ENCODE results near the gene ARAP2.
"Not testable (repeated sequence)": the region's sequence is repeated elsewhere in the genome, so short reads cannot be mapped to it uniquely, and the experiment has no call there.

ARAP2 gene

GRCh38 chr4:36213977-36214376, 30.3 kb downstream of the ARAP2 start:
- DNase-seq: no peak

- no peak for DNase-seq
These were observed 33.2 kb downstream of the ARAP2 start for GRCh38 chr4:36211084-36211483.

GRCh38 chr4:36209941-36210649, 34.2 kb downstream of the ARAP2 start:
- DNase-seq: no peak

- DNase-seq: no peak
These were observed 35.3 kb downstream of the ARAP2 start for GRCh38 chr4:36208893-36209473.

GRCh38 chr4:36207831-36208520, 36.3 kb downstream of the ARAP2 start:
- no peak for DNase-seq

- no peak for DNase-seq
These were observed 36.9 kb downstream of the ARAP2 start for GRCh38 chr4:36207367-36207766.

GRCh38 chr4:36206603-36207311, 37.6 kb downstream of the ARAP2 start:
- DNase-seq: no peak

GRCh38 chr4:36206012-36206411, 38.3 kb downstream of the ARAP2 start:
- DNase-seq: no peak

GRCh38 chr4:36198861-36199260, 45.5 kb downstream of the ARAP2 start:
- no peak for DNase-seq

- DNase-seq: no peak
These were observed 46.1 kb downstream of the ARAP2 start for GRCh38 chr4:36198068-36198808.

- no peak for DNase-seq
These were observed 46.8 kb downstream of the ARAP2 start for GRCh38 chr4:36197501-36197900.

GRCh38 chr4:36196145-36196913, 48.0 kb downstream of the ARAP2 start:
- no peak for DNase-seq

GRCh38 chr4:36192922-36193321, 51.4 kb downstream of the ARAP2 start:
- no peak for DNase-seq

- DNase-seq: no peak
These were observed 54.6 kb downstream of the ARAP2 start for GRCh38 chr4:36189511-36190226.

- no peak for DNase-seq
These were observed 56.5 kb downstream of the ARAP2 start for GRCh38 chr4:36187723-36188333.

GRCh38 chr4:36183665-36184393, 60.5 kb downstream of the ARAP2 start:
- DNase-seq: no peak

GRCh38 chr4:36183232-36183631, 61.1 kb downstream of the ARAP2 start:
- DNase-seq: no peak

- not testable (repeated sequence) for DNase-seq
These were observed 62.0 kb downstream of the ARAP2 start for GRCh38 chr4:36182315-36182714.

GRCh38 chr4:36180206-36180605, 64.1 kb downstream of the ARAP2 start:
- DNase-seq: no peak

- DNase-seq: no peak
These were observed 65.8 kb downstream of the ARAP2 start for GRCh38 chr4:36178484-36178883.

Data from amniotic stem cell (primary cell).